NCI-H1436 treated with DMSO at 0.1 percent for 48 hours (cell line): ENCODE results near the gene PBX2.
A peak's percentile ranks its signal among the peaks of the same experiment; 100 is the strongest.
"Not testable (repeated sequence)": the region's sequence is repeated elsewhere in the genome, so short reads cannot be mapped to it uniquely, and the experiment has no call there.

ENCODE experiments used
- DNase-seq: peaks from one replicate; lab custom pipeline; 2025; lab: John Stamatoyannopoulos, UW

Gene PBX2

DNA sequence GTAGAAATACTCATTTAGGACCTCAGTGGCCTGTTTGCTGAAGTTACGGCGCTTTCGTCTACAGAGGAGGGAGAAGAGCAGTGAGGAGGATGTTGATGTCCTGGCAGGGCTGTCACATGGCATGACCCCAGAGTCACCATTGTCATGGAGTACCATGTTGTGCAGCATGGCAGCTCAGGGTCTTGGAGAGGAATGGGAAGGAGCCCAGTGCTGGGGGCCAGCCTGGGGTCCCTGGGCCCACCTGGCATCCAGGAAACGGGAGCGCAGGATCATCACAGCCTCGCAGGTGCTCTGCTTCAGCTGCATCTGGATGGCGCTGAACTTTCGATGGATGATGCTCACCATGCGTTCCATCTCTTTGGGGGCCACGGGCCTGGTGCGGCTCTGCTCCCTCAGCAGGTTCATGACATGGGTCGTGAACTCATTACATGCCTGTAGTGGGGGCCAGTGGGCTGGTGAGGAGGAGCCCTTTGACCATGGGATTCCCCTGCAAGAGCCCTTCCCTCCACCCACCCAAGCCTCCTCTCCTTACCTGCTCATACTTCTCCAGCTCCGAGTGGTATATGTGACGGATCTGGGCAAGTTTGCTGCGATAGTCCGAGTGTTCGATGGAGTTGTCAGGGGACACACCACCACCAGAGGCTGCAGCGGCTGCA lies 2.1 kb downstream of the PBX2 start:
- not testable (repeated sequence) for DNase-seq

GRCh38 chr6:32187009-32187709 lies 2.8 kb downstream of the PBX2 start:
- no peak for DNase-seq

GRCh38 chr6:32186151-32186840 lies 3.7 kb downstream of the PBX2 start:
- not testable (repeated sequence) for DNase-seq

DNA sequence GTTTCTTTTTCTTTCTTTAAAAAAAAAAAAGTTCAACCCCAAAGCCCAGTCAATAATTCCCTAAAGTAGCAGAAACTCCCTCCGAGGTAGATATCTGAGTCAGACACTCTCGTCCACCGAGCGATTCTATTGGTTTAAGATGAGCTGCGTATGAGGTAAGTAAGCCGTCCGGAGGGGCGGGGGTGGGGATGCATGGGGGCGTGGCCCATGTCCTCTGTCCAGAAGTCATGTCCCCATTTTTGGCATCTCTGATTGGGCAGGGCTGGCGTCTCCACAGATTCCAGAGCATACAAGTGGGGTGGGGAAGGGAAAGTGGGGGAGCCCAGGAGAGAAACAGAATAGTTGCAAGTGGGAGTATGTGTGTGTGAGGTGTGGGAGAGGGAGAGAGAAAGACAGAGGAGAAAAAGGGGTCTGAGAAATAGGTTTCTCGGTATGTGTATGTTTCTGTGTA lies 4.3 kb downstream of the PBX2 start:
- DNase-seq = not testable (repeated sequence)

DNA sequence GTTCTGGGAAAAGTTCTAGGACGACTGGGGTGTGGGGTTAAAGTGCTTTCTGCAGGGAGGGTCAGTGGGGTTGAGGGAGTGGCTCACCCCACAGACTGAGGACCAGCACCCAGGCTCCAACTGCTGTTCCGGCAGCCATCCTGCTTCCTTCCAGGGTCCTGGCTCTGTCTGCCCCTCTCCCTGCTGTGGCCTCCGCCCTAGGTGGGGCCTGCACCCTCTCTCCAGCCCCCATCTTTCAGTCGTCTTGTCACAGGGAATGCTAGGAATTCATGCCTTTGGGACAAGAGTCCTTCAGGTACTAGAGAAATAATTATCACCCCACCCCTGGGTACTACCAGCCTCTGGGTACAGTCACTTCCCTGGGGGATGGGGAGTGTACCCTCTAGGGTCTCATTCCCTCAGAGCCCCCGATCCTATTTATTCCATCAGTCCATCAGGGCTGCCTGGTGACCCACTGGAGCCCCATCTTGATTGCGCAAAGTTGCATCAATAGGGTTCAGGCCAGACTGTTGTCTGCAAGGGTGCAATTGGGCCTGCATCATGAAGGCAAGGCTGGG lies 5.8 kb downstream of the PBX2 start, which contains the start of gene AGER:
Gene AGER (minus strand): TSS at position 170 of the 557 bp plus-strand sequence. CDS start 31 bp downstream, at position 139.
- DNase-seq = no peak

- no peak for DNase-seq
Measured at GRCh38 chr6:32183483-32184083, 6.4 kb downstream of the PBX2 start.

DNA sequence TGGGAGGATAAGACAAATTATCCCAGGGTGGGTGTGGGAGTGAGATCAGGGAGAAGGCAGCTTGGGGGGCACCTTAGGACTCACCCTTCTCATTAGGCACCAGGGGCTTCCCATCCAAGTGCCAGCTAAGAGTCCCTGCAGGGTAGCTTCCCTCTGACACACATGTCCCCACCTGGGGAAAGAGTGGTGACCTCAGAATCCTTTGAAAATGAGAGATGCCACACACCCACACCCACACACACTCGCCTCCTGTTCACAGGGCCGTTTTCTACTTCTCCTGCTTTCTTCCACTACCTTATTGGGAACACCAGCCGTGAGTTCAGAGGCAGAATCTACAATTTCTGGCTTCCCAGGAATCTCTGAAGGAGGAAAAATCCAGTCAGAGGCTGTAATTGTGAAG lies 7.0 kb downstream of the PBX2 start:
- DNase-seq = no peak

GRCh38 chr6:32182555-32182981 lies 7.4 kb downstream of the PBX2 start:
- DNase-seq = no peak

DNA sequence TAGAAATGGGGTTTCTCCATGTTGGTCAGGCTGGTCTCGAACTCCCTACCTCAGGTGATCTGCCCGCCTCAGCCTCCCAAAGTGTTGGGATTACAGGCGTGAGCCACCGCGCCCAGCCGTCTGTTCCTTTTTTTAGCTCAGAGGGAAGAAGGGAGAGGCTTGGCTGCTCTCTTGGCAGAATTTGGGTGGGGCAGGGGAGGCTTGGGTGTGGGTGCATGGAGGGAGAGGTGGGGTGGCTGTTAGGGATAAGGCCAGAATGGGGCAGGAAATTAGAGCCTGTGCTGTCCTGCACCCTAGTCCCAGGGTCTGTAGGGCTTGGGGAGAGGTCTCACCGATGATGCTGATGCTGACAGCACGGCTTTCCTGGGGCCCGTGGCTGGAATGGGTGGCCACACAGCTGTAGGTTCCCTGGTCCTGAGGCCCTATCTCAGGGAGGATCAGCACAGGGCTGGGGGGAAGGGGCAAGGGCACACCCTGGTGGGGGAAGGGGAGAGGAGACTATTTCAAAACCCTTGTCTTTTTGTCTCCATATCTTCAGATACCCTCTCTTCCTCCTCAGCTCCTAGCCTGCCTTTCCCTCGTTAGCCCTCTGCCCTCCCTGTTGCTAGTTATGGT lies 8.0 kb downstream of the PBX2 start:
- no peak for DNase-seq

DNA sequence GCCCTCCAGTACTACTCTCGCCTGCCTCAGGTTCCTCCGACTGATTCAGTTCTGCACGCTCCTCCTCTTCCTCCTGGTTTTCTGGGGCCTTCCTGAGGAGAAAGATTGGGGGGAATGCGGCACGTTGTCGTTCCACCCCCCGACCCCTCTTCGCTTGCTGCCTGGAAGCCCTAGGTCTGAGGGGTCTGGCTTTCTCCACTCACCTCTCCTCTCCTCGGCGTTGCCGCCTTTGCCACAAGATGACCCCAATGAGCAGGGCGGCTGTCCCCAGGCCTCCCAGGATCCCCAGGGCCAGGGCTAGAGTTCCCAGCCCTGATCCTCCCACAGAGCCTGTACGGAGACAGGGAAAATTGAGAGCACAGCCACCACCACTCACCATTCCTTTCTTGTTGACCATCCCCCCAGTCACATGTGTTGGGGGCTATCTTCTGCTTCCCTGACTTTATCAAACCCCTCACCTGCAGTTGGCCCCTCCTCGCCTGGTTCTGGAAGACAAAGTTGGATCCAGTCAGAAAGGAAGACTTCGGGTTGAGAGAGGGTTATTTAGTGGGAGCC lies 8.8 kb downstream of the PBX2 start:
- DNase-seq = no peak

- no peak for DNase-seq
Measured at GRCh38 chr6:32179766-32180405, 10.1 kb downstream of the PBX2 start.

- no peak for DNase-seq
Measured at GRCh38 chr6:32178547-32179440, 11.2 kb downstream of the PBX2 start.

DNA sequence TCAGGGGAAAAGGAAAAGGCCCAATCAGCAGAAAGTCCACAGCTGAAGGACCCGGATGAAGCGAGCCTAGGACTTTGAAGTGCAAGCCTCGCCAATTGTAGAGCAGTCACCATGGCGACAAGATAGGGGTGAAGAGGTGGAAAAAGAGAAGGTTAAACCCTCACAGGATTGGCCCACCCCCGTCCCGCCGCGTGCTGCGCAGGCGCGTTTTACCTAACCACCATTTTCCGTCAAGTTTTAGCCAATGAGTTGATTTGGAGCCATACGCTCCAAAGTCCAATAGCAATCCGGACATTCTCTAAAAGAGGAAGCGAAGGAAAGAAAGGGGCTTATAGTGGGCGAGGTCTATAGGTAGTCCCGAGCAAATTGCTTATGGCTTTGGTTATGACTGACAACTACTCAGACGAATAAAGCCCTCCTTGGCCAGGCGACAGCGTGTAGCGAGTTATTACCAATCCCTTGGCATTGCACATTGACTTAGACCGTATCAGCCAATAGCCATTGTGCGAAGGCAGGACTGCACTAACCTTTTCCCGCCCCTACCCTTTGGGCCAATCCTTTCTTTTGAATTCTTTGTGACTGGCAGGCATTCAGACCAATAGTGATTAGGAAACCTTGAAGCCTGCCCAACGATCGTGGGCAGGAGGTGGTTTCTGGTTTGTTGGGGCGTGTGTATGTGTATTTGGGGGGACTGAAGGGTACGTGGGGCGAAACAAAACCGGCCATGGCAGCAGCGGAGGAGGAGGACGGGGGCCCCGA lies 12.0 kb downstream of the PBX2 start, which contains the start of gene RNF5:
Gene RNF5 (plus strand): TSS at position 618 of the 759 bp plus-strand sequence. CDS start 107 bp downstream, at position 725.
- peak; percentile 91 for DNase-seq

DNA sequence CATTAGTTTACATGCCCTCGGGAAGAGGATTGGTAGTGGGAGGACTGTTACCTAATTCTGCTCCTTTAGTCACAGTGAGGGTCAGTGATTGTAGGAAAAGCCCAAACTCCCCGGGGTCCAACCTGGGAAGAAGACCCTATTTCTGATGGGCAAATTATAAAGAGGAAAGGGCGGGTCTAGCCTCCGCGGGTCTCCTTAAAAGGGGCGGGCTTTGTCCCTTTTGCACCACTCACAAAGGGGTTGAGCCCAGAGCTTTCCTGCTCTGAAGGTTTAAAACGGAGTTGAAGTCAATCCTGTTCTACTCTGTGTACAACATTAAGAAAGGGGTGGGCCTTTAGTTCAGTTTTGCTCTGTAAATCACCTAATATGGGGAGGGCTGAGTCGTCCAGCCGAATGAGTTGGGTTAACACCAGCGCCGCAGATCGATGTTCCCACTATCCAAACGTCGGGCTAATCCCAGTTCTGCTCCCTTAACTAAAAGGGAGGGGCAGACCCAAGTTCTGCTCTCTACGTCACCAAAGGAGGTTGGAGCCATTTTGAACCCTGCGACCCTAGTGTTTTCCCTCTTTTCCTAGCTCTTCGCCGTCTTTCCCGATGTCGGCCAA lies 12.7 kb downstream of the PBX2 start:
- no peak for DNase-seq

DNA sequence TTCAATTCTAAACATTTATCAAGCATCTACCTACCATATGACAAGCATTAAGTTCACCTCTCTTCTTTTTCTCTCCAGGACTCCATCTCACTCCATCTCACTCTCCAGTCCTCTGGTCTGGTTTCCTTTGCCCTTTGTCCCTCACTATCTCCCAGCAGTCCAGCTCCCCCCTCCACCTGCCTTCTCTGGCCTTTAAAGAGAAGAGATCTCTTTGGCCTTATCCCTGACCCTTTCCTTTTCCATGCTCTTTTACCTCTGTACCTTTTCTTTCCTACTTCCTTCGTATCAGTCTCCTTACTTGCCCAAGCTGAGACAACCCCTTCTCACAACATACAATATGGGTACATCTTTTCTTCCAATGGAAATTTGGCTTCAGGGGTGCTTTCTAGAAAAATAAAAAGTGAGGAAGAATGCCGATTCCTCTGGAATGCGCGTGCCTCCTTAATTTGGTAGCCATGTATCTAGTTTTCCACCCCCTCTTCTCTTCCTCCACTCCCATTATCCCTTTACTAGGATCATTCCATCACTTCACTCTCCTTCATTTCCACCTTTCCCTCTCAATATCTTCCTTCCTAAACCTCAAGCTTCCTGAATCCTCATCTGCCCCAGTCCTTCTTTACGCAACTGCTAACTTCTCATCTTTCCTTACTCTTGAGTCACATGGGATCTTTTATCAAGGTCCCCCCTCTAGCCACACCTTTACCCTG lies 13.4 kb downstream of the PBX2 start:
- DNase-seq = no peak

- DNase-seq = peak; percentile 80
Measured at GRCh38 chr6:32175711-32176475, 14.1 kb downstream of the PBX2 start, which contains the start of gene AGPAT1. Gene AGPAT1 (minus strand): TSS chr6:32176084. CDS start chr6:32171496, 4,588 bp downstream.

DNA sequence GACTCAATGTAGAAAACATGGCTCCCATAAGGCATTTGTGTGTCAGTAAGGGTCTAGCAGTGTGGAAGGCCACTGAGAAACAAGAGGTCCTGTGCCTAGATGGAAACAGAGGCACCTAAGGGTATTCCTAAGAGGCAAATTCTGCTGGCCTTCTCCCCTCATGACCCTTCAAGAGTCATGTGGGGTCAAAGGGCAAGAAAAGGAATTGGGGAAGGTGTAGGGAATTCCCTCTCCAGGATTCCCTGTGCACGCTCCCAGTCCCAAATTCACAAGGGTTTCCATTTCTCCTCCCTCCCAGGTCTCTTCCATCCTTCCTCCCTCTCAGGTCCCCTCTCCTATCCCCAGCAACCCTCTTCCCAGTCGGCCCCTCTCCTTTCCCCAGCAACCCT lies 14.7 kb downstream of the PBX2 start:
- no peak for DNase-seq
